Fibroblast of the aortic adventitia (primary cell): ENCODE data around the gene PPP1R8. TPM values are rescaled to one million over a fixed set of nuclear protein-coding genes. Genes with fewer than 3 reads are reported as not detected.
A peak's percentile ranks its signal among the peaks of the same experiment; 100 is the strongest.

ENCODE experiments used
- DNase-seq: peaks from one replicate; pipeline ENCODE4 v3.0.0-alpha.2; 2010; ENCODE audit warnings: low read depth
- H3K4me3 ChIP-seq: 2 replicates; pipeline ENCODE4 v1.5.1; 2011; ENCODE audit warnings: low read depth, mild to moderate bottlenecking, control low read depth, low read length, moderate library complexity
- CTCF ChIP-seq: IDR thresholded peaks from 2 replicates; pipeline ENCODE4 v1.5.1; 2011; ENCODE audit warnings: mild to moderate bottlenecking, low read length, control low read depth, inconsistent platforms; ENCODE audit not compliant: insufficient read depth
- small RNA-seq: library from RNA; depleted of rRNA; stranded (forward); fragments of <200 nt; gene quantifications from one replicate; pipeline ENCODE3, GENCODE V24; 2012
- total RNA-seq: library from RNA; depleted of rRNA; stranded (reverse); fragments of >200 nt; gene quantifications from 2 replicates; pipeline ENCODE4 v1.2.3, GENCODE V29; 2012; ENCODE audit warnings: low replicate concordance

The PPP1R8 gene
- total RNA-seq, 1 donor = 35.2 TPM

GRCh38 chr1:27886353-27886679, 55.7 kb downstream of the PPP1R8 start:
- H3K4me3 ChIP-seq = no peak overlapping the region
- no peak for TF ChIP-seq CTCF
- no peak for DNase-seq

GRCh38 chr1:27886744-27887143, 56.2 kb downstream of the PPP1R8 start:
- DNase-seq = no peak
- H3K4me3 ChIP-seq = no peak overlapping the region
- no peak for TF ChIP-seq CTCF

- no peak for TF ChIP-seq CTCF
- no peak for DNase-seq
- no peak overlapping the region for H3K4me3 ChIP-seq
Observed at GRCh38 chr1:27887215-27888021, 56.8 kb downstream of the PPP1R8 start.

- TF ChIP-seq CTCF = no peak
- no peak for DNase-seq
- H3K4me3 ChIP-seq = no peak overlapping the region
Observed at GRCh38 chr1:27889506-27889905, 58.9 kb downstream of the PPP1R8 start.

- no peak for TF ChIP-seq CTCF
- DNase-seq = no peak
Observed at GRCh38 chr1:27891196-27891889, 60.8 kb downstream of the PPP1R8 start.

GRCh38 chr1:27894521-27894920, 63.9 kb downstream of the PPP1R8 start:
- no peak for TF ChIP-seq CTCF
- no peak for DNase-seq
- H3K4me3 ChIP-seq = no peak overlapping the region

More at GRCh38 chr1:27891196-27891889, 60.8 kb downstream of the PPP1R8 start:
- H3K4me3 ChIP-seq = no peak overlapping the region

Small RNAs within 50 kb of the gene (small RNA-seq; reads per million reads assigned to genes)
- gene RNU6-1245P (not detected), gene SCARNA1 (6,028 reads per million, percentile 100 among the genes with 10 or more reads in this experiment)

Other genes with a start within 250 kb of the PPP1R8 start
- gene AHDC1, start 226.6 kb upstream of the PPP1R8 start, total RNA-seq = 14.6 and 19.1 TPM in 2 replicates
- gene FGR, start 195.6 kb upstream of the PPP1R8 start, total RNA-seq = 0.18 TPM in 1 of 2 replicates, not detected in the other
- 64.7 and 194 TPM in 2 replicates for gene IFI6, start 158.6 kb upstream of the PPP1R8 start, total RNA-seq
- gene FAM76A, start 104.8 kb upstream of the PPP1R8 start, total RNA-seq = 15.6 and 21.1 TPM in 2 replicates
- gene STX12, start 57.6 kb upstream of the PPP1R8 start, total RNA-seq = 57.6 and 79.6 TPM in 2 replicates
- 1.2 and 2.0 TPM in 2 replicates for gene THEMIS2, start 41.8 kb downstream of the PPP1R8 start, total RNA-seq
- gene RPA2, start 83.8 kb downstream of the PPP1R8 start, total RNA-seq = 12.7 and 42.1 TPM in 2 replicates
- 0.09 TPM in 1 of 2 replicates, not detected in the other for gene SMPDL3B, start 104.2 kb downstream of the PPP1R8 start, total RNA-seq
- gene XKR8, start 129.2 kb downstream of the PPP1R8 start, total RNA-seq = 4.9 and 5.9 TPM in 2 replicates